Testis (tissue), 2 donors: Measurements from ENCODE around the gene SNAPC2.

Experiments used
- CTCF ChIP-seq, 3 experiments: fragments of 450-650 bp in 2 of 3; fragments of 200-600 bp in 1 of 3; sonication (generic) in 1 of 3; IDR thresholded peaks; one replicate each; pipeline ENCODE4 v1.5.1; 2016 to 2019; ENCODE audit warnings: antibody characterized with exemption in 3 of 3, mild to moderate bottlenecking in 2 of 3, moderate library complexity in 1 of 3
- POLR2A ChIP-seq: fragments of 450-650 bp; IDR thresholded peaks from one replicate; pipeline ENCODE4 v1.6.1; 2017; ENCODE audit warnings: antibody characterized with exemption, mild to moderate bottlenecking, moderate library complexity

GRCh38 chr19:7930765-7931164, 10.6 kb downstream of the SNAPC2 start:
- TF ChIP-seq CTCF (IDR thresholded peaks at IDR 0.05) (no peak), POLR2A (no peak)
